Measurements from ENCODE around the gene HAUS3. TPM values are rescaled to one million over a fixed set of nuclear protein-coding genes. Genes with fewer than 3 reads are reported as not detected.

The HAUS3 gene
- total and polyA plus RNA-seq, 2 of the 8 experiments (the other 6 are each of a cell fraction or from before 2014, with no cell fraction given) = 3.2 to 14.8 TPM

GRCh38 chr4:2246384-2247127, 4.6 kb upstream of the HAUS3 start:
- no peak overlapping the region; a peak in 1 of 7 replicates for H3K9ac ChIP-seq (replicated peaks in 1 of 4; ENCODE audit: extremely low read depth in 1 of 4, low read depth in 3 of 4, low read length in 3 of 4)
- no peak overlapping the region for H2AFZ ChIP-seq (ENCODE audit: low read length)
- no peaks in the 10 kb centered on the region for H3K79me2 ChIP-seq (ENCODE audit: control insufficient read depth in 1 of 2, insufficient read depth in 2 of 2, low read length in 2 of 2)
- POLR2A ChIA-PET (ENCODE audit: partially characterized antibody) = no interaction called here
- H3K9me3 ChIP-seq (ENCODE audit: insufficient read depth in 2 of 2, low read depth in 1 of 2, low read length in 1 of 2) = no peaks in the 10 kb centered on the region; a peak in 1 of 4 replicates
- peaks cover 0 to 2% of the 10 kb centered on the region in 2 experiments for H4K20me1 ChIP-seq (replicated peaks in 1 of 2; ENCODE audit: control insufficient read depth in 1 of 2, insufficient read depth in 2 of 2, low read length in 2 of 2)
- no peak overlapping the region for H4K91ac ChIP-seq (replicated peaks; ENCODE audit: insufficient read length, low read length)
- H4K5ac ChIP-seq (ENCODE audit: insufficient read length, low read depth, low read length) = no peak overlapping the region
- H3K23me2 ChIP-seq (ENCODE audit: low read depth, low read length) = no peaks in the 10 kb centered on the region
- H3K4me2 ChIP-seq (ENCODE audit: insufficient read depth in 1 of 2, low read depth in 2 of 2, low read length in 2 of 2) = no peak overlapping the region
- no peak overlapping the region for H2BK5ac ChIP-seq (ENCODE audit: low read depth, low read length)
- H3K18ac ChIP-seq (ENCODE audit: extremely low read depth, low read length) = no peak overlapping the region
- H4K8ac ChIP-seq (ENCODE audit: extremely low read depth, insufficient read depth, low read length) = peak overlapping the region; percentile 75
- no peak overlapping the region for H2BK120ac ChIP-seq (replicated peaks; ENCODE audit: low read depth, low read length)
- H3K27ac ChIP-seq (ENCODE audit: low read depth, low read length) = no peak overlapping the region
- no peak overlapping the region for H2AK5ac ChIP-seq (ENCODE audit: low read depth, low read length)
- no peak overlapping the region for H2BK20ac ChIP-seq (ENCODE audit: low read length)
- no peak overlapping the region for H3K56ac ChIP-seq (replicated peaks; ENCODE audit: insufficient read length, low read depth, low read length)
- FAIRE-seq = no peak
- H3K14ac ChIP-seq (ENCODE audit: insufficient read length) = no peak overlapping the region
- no peak overlapping the region for H3K4me3 ChIP-seq (ENCODE audit: extremely low read depth in 1 of 4, insufficient read depth in 2 of 4, low read depth in 3 of 4, low read length in 4 of 4)
- no peak overlapping the region for H3K4ac ChIP-seq (replicated peaks; ENCODE audit: insufficient read length, low read depth, low read length)
- WGBS, 2 experiments (ENCODE audit: extremely low coverage in 1 of 2, insufficient coverage in 1 of 2, insufficient read length in 1 of 2, insufficient replicate concordance in 2 of 2, low coverage in 1 of 2, low lambda C conversion rate in 2 of 2, missing lambda C conversion rate in 1 of 2) = 91% methylated on average over 18 of the region's 19 CpGs; no CpG with 5 or more reads in 1 of the 2 experiments
- CTCF ChIA-PET (ENCODE audit: partially characterized antibody) = interaction anchor here (1.0 to 1.8 kb wide), 2 partner anchors 10 to 23 kb away, joined by 3 to 8 read pairs; no protein-coding TSS in a partner anchor
- H2BK15ac ChIP-seq (ENCODE audit: low read length) = no peak overlapping the region
- H2BK12ac ChIP-seq (ENCODE audit: low read depth, low read length) = no peak overlapping the region
- no peaks in the 10 kb centered on the region for H3K27me3 ChIP-seq (replicated peaks in 1 of 4; ENCODE audit: control insufficient read depth in 3 of 4, extremely low read depth in 1 of 4, insufficient read depth in 3 of 4, low read length in 3 of 4)
- no peaks in the 10 kb centered on the region for H3K4me1 ChIP-seq (replicated peaks in 1 of 4; ENCODE audit: control insufficient read depth in 3 of 4, insufficient read depth in 4 of 4, low read length in 3 of 4)
- H3K23ac ChIP-seq (ENCODE audit: insufficient read length) = no peak overlapping the region
- H3K79me1 ChIP-seq (ENCODE audit: low read depth, low read length) = no peaks in the 10 kb centered on the region
- H3K36me3 ChIP-seq (ENCODE audit: control insufficient read depth in 2 of 4, insufficient read depth in 4 of 4, low read length in 3 of 4) = peaks cover 0 to 5% (median 2%) of the 10 kb centered on the region in 4 experiments; a peak in 2 of 8 replicates
- DNase-seq (ENCODE audit: low read depth in 1 of 2, low spot score in 2 of 2) = peak in 1 of 2 experiments; percentile 43
